ENCODE results near the gene NACC1. TPM values are rescaled to one million over a fixed set of nuclear protein-coding genes. Genes with fewer than 3 reads are reported as not detected.

Gene NACC1
- total and polyA plus RNA-seq, 2 of the 13 experiments (the other 11 are each of a cell fraction or from before 2014, with no cell fraction given): 31.8 to 42.3 TPM

DNA sequence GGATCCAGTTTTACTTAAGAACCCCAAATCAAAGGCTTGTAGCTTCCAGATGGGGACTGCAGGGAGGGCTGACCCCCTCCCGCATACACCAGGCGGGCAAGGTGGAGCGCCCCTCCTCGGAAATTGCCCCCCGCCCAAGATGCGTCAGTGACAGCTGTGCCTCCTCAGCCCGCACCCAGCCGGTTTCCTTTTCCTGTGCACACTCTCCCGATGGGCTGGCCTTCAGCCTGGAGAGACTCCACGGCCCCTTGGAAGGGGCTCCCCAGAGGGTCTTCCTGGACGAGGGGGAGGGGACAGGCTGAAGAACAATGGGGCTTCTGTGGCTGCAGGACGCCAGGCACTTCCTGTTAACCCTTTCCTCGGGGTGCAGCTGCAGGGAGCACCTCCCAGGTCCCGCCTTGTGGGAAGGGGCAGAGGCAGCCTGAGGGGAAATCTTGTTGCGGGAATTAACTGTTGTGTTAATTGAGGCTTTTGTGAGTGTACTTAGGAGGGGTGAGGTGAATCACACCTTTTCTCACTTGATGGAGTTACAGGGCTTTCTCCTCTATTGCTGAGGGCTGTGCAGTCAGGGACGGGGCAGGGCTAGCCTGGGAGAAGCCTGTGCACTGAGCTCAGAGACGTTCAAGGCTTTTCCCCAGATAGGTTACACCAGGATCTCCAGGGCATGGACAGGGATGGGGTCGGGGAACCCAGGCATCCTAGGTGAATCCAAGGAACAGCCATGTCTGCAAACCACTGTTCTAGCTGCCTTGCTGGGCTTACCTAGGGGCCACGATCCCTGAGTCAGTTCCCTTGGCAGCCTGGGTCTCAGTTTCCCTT, 46.5 kb downstream of the NACC1 start (continued):
- TF ChIP-seq, protein P1, sequence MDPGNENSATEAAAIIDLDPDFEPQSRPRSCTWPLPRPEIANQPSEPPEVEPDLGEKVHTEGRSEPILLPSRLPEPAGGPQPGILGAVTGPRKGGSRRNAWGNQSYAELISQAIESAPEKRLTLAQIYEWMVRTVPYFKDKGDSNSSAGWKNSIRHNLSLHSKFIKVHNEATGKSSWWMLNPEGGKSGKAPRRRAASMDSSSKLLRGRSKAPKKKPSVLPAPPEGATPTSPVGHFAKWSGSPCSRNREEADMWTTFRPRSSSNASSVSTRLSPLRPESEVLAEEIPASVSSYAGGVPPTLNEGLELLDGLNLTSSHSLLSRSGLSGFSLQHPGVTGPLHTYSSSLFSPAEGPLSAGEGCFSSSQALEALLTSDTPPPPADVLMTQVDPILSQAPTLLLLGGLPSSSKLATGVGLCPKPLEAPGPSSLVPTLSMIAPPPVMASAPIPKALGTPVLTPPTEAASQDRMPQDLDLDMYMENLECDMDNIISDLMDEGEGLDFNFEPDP (CRISPR knock-in tag; conservative IDR thresholded peaks at IDR 0.05): no peak
- TF ChIP-seq ZNF446 (CRISPR knock-in tag; IDR thresholded peaks at IDR 0.05) (no peak), KDM5B (CRISPR knock-in tag; IDR thresholded peaks at IDR 0.05; ENCODE audit: borderline replicate concordance) (no peak; the same call in 1 of the 2 replicates), SPEN (CRISPR knock-in tag; IDR thresholded peaks at IDR 0.05; ENCODE audit: low read depth) (peak; percentile 81; the same call in 1 of the 2 replicates), ZFP1 (CRISPR knock-in tag; IDR thresholded peaks at IDR 0.05) (peak; percentile 53; the same call in 1 of the 2 replicates), ZFX (CRISPR knock-in tag; IDR thresholded peaks at IDR 0.05; ENCODE audit: low read depth) (peak; percentile 41), NONO (IDR thresholded peaks at IDR 0.05) (no peak), NONO (CRISPR knock-in tag; conservative IDR thresholded peaks at IDR 0.05) (peak; percentile 90), AGO1 (IDR thresholded peaks at IDR 0.05; ENCODE audit: low read depth, low read length, poor library complexity, severe bottlenecking) (no peak), ZFP36 (IDR thresholded peaks at IDR 0.05; ENCODE audit: borderline replicate concordance, low read depth, low read length, partially characterized antibody) (no peak), ZNF674 (CRISPR knock-in tag; IDR thresholded peaks at IDR 0.05; ENCODE audit: low read depth) (no peak), KLF16 (CRISPR knock-in tag; IDR thresholded peaks at IDR 0.05) (peak in 1 of 2 experiments; percentile 77; a peak in 2 of 4 replicates), NFIB (CRISPR knock-in tag; IDR thresholded peaks at IDR 0.05; ENCODE audit: borderline replicate concordance) (no peak), MZF1 (CRISPR knock-in tag; IDR thresholded peaks at IDR 0.05; ENCODE audit: borderline replicate concordance) (no peak), ZNF556 (CRISPR knock-in tag; IDR thresholded peaks at IDR 0.05; ENCODE audit: borderline replicate concordance) (no peak), ZNF205 (CRISPR knock-in tag; IDR thresholded peaks at IDR 0.05) (peak; percentile 61; the same call in 1 of the 2 replicates), RFX3 (CRISPR knock-in tag; IDR thresholded peaks at IDR 0.05) (no peak), ZNF660 (CRISPR knock-in tag; IDR thresholded peaks at IDR 0.05; ENCODE audit: borderline replicate concordance, low read depth) (no peak), KMT2B (CRISPR knock-in tag; IDR thresholded peaks at IDR 0.05) (no peak)
- TF ChIP-seq, protein P2, sequence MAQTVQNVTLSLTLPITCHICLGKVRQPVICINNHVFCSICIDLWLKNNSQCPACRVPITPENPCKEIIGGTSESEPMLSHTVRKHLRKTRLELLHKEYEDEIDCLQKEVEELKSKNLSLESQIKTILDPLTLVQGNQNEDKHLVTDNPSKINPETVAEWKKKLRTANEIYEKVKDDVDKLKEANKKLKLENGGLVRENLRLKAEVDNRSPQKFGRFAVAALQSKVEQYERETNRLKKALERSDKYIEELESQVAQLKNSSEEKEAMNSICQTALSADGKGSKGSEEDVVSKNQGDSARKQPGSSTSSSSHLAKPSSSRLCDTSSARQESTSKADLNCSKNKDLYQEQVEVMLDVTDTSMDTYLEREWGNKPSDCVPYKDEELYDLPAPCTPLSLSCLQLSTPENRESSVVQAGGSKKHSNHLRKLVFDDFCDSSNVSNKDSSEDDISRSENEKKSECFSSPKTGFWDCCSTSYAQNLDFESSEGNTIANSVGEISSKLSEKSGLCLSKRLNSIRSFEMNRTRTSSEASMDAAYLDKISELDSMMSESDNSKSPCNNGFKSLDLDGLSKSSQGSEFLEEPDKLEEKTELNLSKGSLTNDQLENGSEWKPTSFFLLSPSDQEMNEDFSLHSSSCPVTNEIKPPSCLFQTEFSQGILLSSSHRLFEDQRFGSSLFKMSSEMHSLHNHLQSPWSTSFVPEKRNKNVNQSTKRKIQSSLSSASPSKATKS (CRISPR knock-in tag; IDR thresholded peaks at IDR 0.05): no peak
- TF ChIP-seq, protein P3, sequence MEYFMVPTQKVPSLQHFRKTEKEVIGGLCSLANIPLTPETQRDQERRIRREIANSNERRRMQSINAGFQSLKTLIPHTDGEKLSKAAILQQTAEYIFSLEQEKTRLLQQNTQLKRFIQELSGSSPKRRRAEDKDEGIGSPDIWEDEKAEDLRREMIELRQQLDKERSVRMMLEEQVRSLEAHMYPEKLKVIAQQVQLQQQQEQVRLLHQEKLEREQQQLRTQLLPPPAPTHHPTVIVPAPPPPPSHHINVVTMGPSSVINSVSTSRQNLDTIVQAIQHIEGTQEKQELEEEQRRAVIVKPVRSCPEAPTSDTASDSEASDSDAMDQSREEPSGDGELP (IDR thresholded peaks at IDR 0.05; ENCODE audit: borderline replicate concordance, low read depth): peak; percentile 84
- TF ChIP-seq, protein P4, sequence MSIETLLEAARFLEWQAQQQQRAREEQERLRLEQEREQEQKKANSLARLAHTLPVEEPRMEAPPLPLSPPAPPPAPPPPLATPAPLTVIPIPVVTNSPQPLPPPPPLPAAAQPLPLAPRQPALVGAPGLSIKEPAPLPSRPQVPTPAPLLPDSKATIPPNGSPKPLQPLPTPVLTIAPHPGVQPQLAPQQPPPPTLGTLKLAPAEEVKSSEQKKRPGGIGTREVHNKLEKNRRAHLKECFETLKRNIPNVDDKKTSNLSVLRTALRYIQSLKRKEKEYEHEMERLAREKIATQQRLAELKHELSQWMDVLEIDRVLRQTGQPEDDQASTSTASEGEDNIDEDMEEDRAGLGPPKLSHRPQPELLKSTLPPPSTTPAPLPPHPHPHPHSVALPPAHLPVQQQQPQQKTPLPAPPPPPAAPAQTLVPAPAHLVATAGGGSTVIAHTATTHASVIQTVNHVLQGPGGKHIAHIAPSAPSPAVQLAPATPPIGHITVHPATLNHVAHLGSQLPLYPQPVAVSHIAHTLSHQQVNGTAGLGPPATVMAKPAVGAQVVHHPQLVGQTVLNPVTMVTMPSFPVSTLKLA (IDR thresholded peaks at IDR 0.05): no peak
- TF ChIP-seq, protein P5, sequence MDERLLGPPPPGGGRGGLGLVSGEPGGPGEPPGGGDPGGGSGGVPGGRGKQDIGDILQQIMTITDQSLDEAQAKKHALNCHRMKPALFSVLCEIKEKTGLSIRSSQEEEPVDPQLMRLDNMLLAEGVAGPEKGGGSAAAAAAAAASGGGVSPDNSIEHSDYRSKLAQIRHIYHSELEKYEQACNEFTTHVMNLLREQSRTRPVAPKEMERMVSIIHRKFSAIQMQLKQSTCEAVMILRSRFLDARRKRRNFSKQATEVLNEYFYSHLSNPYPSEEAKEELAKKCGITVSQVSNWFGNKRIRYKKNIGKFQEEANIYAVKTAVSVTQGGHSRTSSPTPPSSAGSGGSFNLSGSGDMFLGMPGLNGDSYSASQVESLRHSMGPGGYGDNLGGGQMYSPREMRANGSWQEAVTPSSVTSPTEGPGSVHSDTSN (CRISPR knock-in tag; IDR thresholded peaks at IDR 0.05): no peak

All from HepG2 (cell line).